GM12878 (cell line): ENCODE data around the gene RAPGEF1. TPM values are rescaled to one million over a fixed set of nuclear protein-coding genes. Genes with fewer than 3 reads are reported as not detected.

Experiments
- ATAC-seq: fragments of 200-7000 bp; cut with Tn5 transposase; 3 replicates; pipeline ENCODE4 v1.9.1; 2020; ENCODE audit warnings: mild to moderate bottlenecking, moderate library complexity
- BruUV-seq: library from RNA; stranded (reverse); fragments of 400-500 nt; replicated peaks from 2 replicates; lab custom pipeline; 2021; lab: Mats Ljungman, UMichigan
- CTCF ChIA-PET: fragments of 300-600 bp; sonication (Branson Sonifier 250); formaldehyde crosslinking; extraction: SDS; loops from one replicate; lab custom pipeline; 2021; ENCODE audit warnings: inconsistent platforms; lab: Yijun Ruan, JAX
- POLR2A ChIA-PET: fragments of 350-600 bp; formaldehyde crosslinking; extraction: SDS; loops from one replicate; lab custom pipeline; 2021; ENCODE audit warnings: inconsistent platforms; lab: Charles Lee
- RAD21 ChIA-PET: fragments of 300-600 bp; sonication (Branson Sonifier 250); formaldehyde crosslinking; loops from one replicate; lab custom pipeline; 2023; ENCODE audit warnings: antibody characterized with exemption; ENCODE audit not compliant: unreplicated experiment; lab: Charles Lee
- SMC1A ChIA-PET: fragments of 300-600 bp; sonication (Branson Sonifier 250); formaldehyde crosslinking; loops from one replicate; lab custom pipeline; 2023; ENCODE audit not compliant: unreplicated experiment, uncharacterized antibody; lab: Charles Lee
- DNase-seq: peaks from one replicate; pipeline ENCODE4 v3.0.0-alpha.2; 2011; ENCODE audit warnings: low read depth, low spot score
- FAIRE-seq: peaks from 3 replicates; lab custom pipeline; 2011; peaks lifted over from hg19 to GRCh38; lab: Jason Lieb, UNC
- H2AFZ ChIP-seq: 2 replicates; pipeline ENCODE4 v1.6.0; 2011; ENCODE audit warnings: low read depth, low read length, control low read depth; ENCODE audit not compliant: control insufficient read depth
- H3K27ac ChIP-seq: 2 replicates; pipeline ENCODE4 v1.5.1; 2011; ENCODE audit warnings: control low read depth; ENCODE audit not compliant: control insufficient read depth, insufficient read depth
- H3K27me3 ChIP-seq, 2 experiments: replicated peaks in 1 of 2; 2 replicates each; pipeline versions ENCODE4 v1.6.0 to v1.6.1; 2011; ENCODE audit warnings: low read length in 1 of 2; ENCODE audit not compliant: control insufficient read depth in 2 of 2, insufficient read depth in 2 of 2
- H3K36me3 ChIP-seq, 2 experiments: 2 replicates each; pipeline ENCODE4 v1.5.1; 2011; ENCODE audit warnings: low read length in 1 of 2; ENCODE audit not compliant: control insufficient read depth in 2 of 2, insufficient read depth in 2 of 2
- H3K4me1 ChIP-seq: 2 replicates; pipeline ENCODE4 v1.6.1; 2011; ENCODE audit warnings: mild to moderate bottlenecking, low read length, moderate library complexity, mixed read lengths; ENCODE audit not compliant: control insufficient read depth, insufficient read depth
- H3K4me2 ChIP-seq: 2 replicates; pipeline ENCODE4 v1.6.0; 2011; ENCODE audit warnings: control low read depth; ENCODE audit not compliant: control insufficient read depth, insufficient read depth
- H3K4me3 ChIP-seq: fragments of 200-600 bp; sonication (generic); 2 replicates; pipeline ENCODE4 v1.5.1; 2016
- H3K79me2 ChIP-seq: 2 replicates; pipeline ENCODE4 v1.6.0; 2011; ENCODE audit warnings: low read length; ENCODE audit not compliant: control insufficient read depth, insufficient read depth
- H3K9ac ChIP-seq: 2 replicates; pipeline ENCODE4 v1.8.0; 2011; ENCODE audit warnings: low read length, control low read depth, mixed read lengths; ENCODE audit not compliant: control insufficient read depth, insufficient read depth
- H3K9me3 ChIP-seq: replicated peaks from 3 replicates; pipeline ENCODE4 v1.5.1; 2011; ENCODE audit warnings: mild to moderate bottlenecking, low read length; ENCODE audit not compliant: control insufficient read depth, insufficient read depth
- H4K20me1 ChIP-seq: 2 replicates; pipeline ENCODE4 v1.6.0; 2011; ENCODE audit not compliant: control insufficient read depth, insufficient read depth
- CEBPB ChIP-seq, 2 experiments: fragments of 150-350 bp in 1 of 2; IDR thresholded peaks; 2 replicates each; pipeline ENCODE4 v1.6.1; 2012 to 2014; ENCODE audit warnings: low read depth in 2 of 2, low read length in 2 of 2, borderline replicate concordance in 1 of 2, inconsistent platforms in 1 of 2
- CHD4 ChIP-seq: fragments of 200-600 bp; sonication (generic); IDR thresholded peaks from 2 replicates; pipeline ENCODE4 v1.6.1; 2016; ENCODE audit warnings: mild to moderate bottlenecking
- E2F4 ChIP-seq: IDR thresholded peaks from 2 replicates; pipeline ENCODE4 v1.6.1; 2012; ENCODE audit warnings: low read depth, low read length, improper control_type of control experiment
- FOS ChIP-seq: IDR thresholded peaks from 3 replicates; pipeline ENCODE4 v1.6.1; 2011; ENCODE audit warnings: borderline replicate concordance; ENCODE audit not compliant: insufficient read length; ENCODE audit errors: extremely low read depth
- HDAC6 ChIP-seq: fragments of 200-600 bp; sonication (generic); IDR thresholded peaks from one replicate; pipeline ENCODE4 v1.8.0; 2017; ENCODE audit warnings: antibody characterized with exemption; ENCODE audit not compliant: unreplicated experiment
- IRF4 ChIP-seq: IDR thresholded peaks from 2 replicates; pipeline ENCODE4 v1.6.1; 2011; ENCODE audit warnings: low read depth, low read length
- KLF5 ChIP-seq: fragments of 450-650 bp; IDR thresholded peaks from 2 replicates; pipeline ENCODE4 v1.6.1; 2014; ENCODE audit warnings: mild to moderate bottlenecking; ENCODE audit not compliant: partially characterized antibody
- ZBTB4 ChIP-seq: fragments of 450-650 bp; formaldehyde crosslinking; IDR thresholded peaks from 2 replicates; pipeline ENCODE4 v1.4.0; 2022; ENCODE audit warnings: mild to moderate bottlenecking, moderate library complexity
- ZNF687 ChIP-seq: fragments of 450-650 bp; IDR thresholded peaks from 2 replicates; pipeline ENCODE4 v1.6.1; 2017; ENCODE audit warnings: mild to moderate bottlenecking, moderate library complexity
- WGBS: methylation state at CpG from one replicate; pipeline ENCODE4 v1.1.6; 2016; ENCODE audit warnings: low lambda C conversion rate; ENCODE audit not compliant: insufficient replicate concordance, insufficient coverage; ENCODE audit errors: missing lambda C conversion rate; 5-methylcytosine and 5-hydroxymethylcytosine counted together
- in situ Hi-C: fragments of 300-500 bp; cut with MboI; formaldehyde crosslinking; loops from 9 replicates; pipeline ENCODE4 v1.14.3; 2018; ENCODE audit warnings: mixed read lengths
- intact Hi-C: fragments of 100-400 bp; cut with micrococcal nuclease; formaldehyde crosslinking; loops from one replicate; pipeline ENCODE4 v1.14.2; 2022; ENCODE audit not compliant: unreplicated experiment
- polyA plus RNA-seq, 11 experiments: library from polyadenylated mRNA; depleted of rRNA in 4 of 11; unstranded in 6 of 11; stranded (reverse) in 5 of 11; fragments of >200 nt; fragmentation: Nextera tagmentation in 4 of 11; fragmentation: Illumina TruSeq in 1 of 11; extraction: Ambion mirVana in 4 of 11; extraction: Trizol in 1 of 11; gene quantifications; 1 replicate in 1 of 11; 2 replicates in 10 of 11; pipeline versions ENCODE4 v1.2.1 to v1.2.3, GENCODE V29; 2011 to 2016; ENCODE audit warnings: inconsistent platforms in 2 of 11, missing spikeins in 2 of 11, low read depth in 1 of 11
- total RNA-seq, 4 experiments: library from RNA; depleted of rRNA in 3 of 4; stranded (reverse); fragments of >200 nt in 3 of 4; fragmentation: Illumina TruSeq in 1 of 4; extraction: Trizol in 1 of 4; gene quantifications; 2 replicates each; pipeline versions ENCODE4 v1.2.1 to v1.2.3, GENCODE V29; 2013 to 2021

Gene RAPGEF1
- total and polyA plus RNA-seq, 10 of the 15 experiments (the other 5 are each of a cell fraction or from before 2014, with no cell fraction given) = 0.42 to 113 (median 45.9) TPM

- intact Hi-C loops (no loop called here), in situ Hi-C loops (no loop called here)
- Histone ChIP-seq H3K4me2 (no peak overlapping the region), H3K79me2 (no peaks in the 10 kb centered on the region), H4K20me1 (no peaks in the 10 kb centered on the region), H2AFZ (no peak overlapping the region), H3K9me3 (no peaks in the 10 kb centered on the region; the same call in 2 of the 3 replicates), H3K4me1 (no peaks in the 10 kb centered on the region), H3K4me3 (no peak overlapping the region), H3K27me3 (no peaks in the 10 kb centered on the region), H3K27ac (no peak overlapping the region), H3K36me3 (no peaks in the 10 kb centered on the region), H3K9ac (no peak overlapping the region)
- ATAC-seq = no peak
- 72% methylated on average over 25 of the region's 25 CpGs for WGBS
- TF ChIP-seq KLF5 (no peak), FOS (no peak), ZNF687 (no peak), CHD4 (no peak), HDAC6 (no peak), CEBPB (IDR thresholded peaks at IDR 0.05; ENCODE audit: borderline replicate concordance in 1 of 2, low read depth in 2 of 2, low read length in 2 of 2) (no peak), ZBTB4 (CRISPR knock-in tag) (no peak), E2F4 (no peak), IRF4 (no peak)
- no peak for FAIRE-seq
- RAD21 ChIA-PET = no interaction called here
- SMC1A ChIA-PET = interaction anchor here (1.1 kb wide), 1 partner anchor 8 kb away, joined by 3 read pairs; no protein-coding TSS in a partner anchor
- CTCF ChIA-PET = no interaction called here
- POLR2A ChIA-PET = no interaction called here
- no TSS peak for BruUV-seq
- DNase-seq = no peak
Observed at GRCh38 chr9:131557855-131558548, 181.9 kb downstream of the RAPGEF1 start.
